Adipose tissue (tissue), 3 donors: ENCODE results near the gene CHD8. TPM values are rescaled to one million over a fixed set of nuclear protein-coding genes. Genes with fewer than 3 reads are reported as not detected.

Experiments used
- H3K27ac ChIP-seq: one replicate; pipeline ENCODE4 v1.5.1; 2013; ENCODE audit warnings: low read depth, low read length
- WGBS, 3 donors: extraction: QIAGEN DNeasy Blood & Tissue Kit; methylation state at CpG; one replicate each; pipeline ENCODE4 v1.1.7; 2013; 5-methylcytosine and 5-hydroxymethylcytosine counted together
- polyA plus RNA-seq, 3 donors: library from polyadenylated mRNA; stranded (reverse); fragments of 200-250 nt; gene quantifications; one replicate each; pipeline ENCODE4 v1.2.3, GENCODE V29; 2013
- donor health status: healthy with polysubstance abuse.
- donor health status: Bipolar disorder and iron deficiency.
- donor health status: healthy.

CHD8 gene
- polyA plus RNA-seq, 3 donors: 11.5 to 21.1 (median 20.7) TPM

GRCh38 chr14:21440859-21441258 is 15.1 kb downstream of the CHD8 start:
- no peak overlapping the region for H3K27ac ChIP-seq

GRCh38 chr14:21437063-21437901 is 18.6 kb downstream of the CHD8 start:
- peak overlapping the region; percentile 87 for H3K27ac ChIP-seq
- 4 to 5% (median 4%) methylated on average over 30 to 33 of the region's 33 CpGs for WGBS, 3 donors

- no peak overlapping the region for H3K27ac ChIP-seq
- WGBS, 3 donors: 0 to 3% (median 2%) methylated on average over 11 of the region's 11 CpGs
These were observed 19.3 kb downstream of the CHD8 start for GRCh38 chr14:21436567-21437062.

GRCh38 chr14:21431126-21431525 is 24.8 kb downstream of the CHD8 start:
- 94 to 100% (median 98%) methylated on average over 2 of the region's 2 CpGs for WGBS, 3 donors
- H3K27ac ChIP-seq: no peak overlapping the region

- WGBS, 3 donors: 43 to 93% (median 92%) methylated on average over 4 of the region's 4 CpGs
- no peak overlapping the region for H3K27ac ChIP-seq
These were observed 27.0 kb downstream of the CHD8 start for GRCh38 chr14:21428930-21429329.

GRCh38 chr14:21426692-21427091 is 29.2 kb downstream of the CHD8 start:
- 84 to 92% (median 88%) methylated on average over 1 of the region's 1 CpG for WGBS, 3 donors
- H3K27ac ChIP-seq: no peak overlapping the region

- 85 to 95% (median 93%) methylated on average over 5 of the region's 5 CpGs for WGBS, 3 donors
- no peak overlapping the region for H3K27ac ChIP-seq
These were observed 36.4 kb downstream of the CHD8 start for GRCh38 chr14:21419528-21419927.

- H3K27ac ChIP-seq: no peak overlapping the region
- WGBS, 3 donors: 95 to 98% (median 95%) methylated on average over 4 of the region's 4 CpGs
These were observed 40.6 kb downstream of the CHD8 start for GRCh38 chr14:21415329-21415728.

GRCh38 chr14:21414137-21414631 is 41.7 kb downstream of the CHD8 start:
- WGBS, 3 donors: 89 to 100% (median 95%) methylated on average over 1 of the region's 1 CpG

GRCh38 chr14:21408147-21408546 is 47.8 kb downstream of the CHD8 start:
- 80 to 83% (median 81%) methylated on average over 3 of the region's 3 CpGs for WGBS, 3 donors
- H3K27ac ChIP-seq: no peak overlapping the region

More at GRCh38 chr14:21414137-21414631, 41.7 kb downstream of the CHD8 start:
- H3K27ac ChIP-seq: no peak overlapping the region

- H3K27ac ChIP-seq: no peak overlapping the region
These were observed 49.7 kb downstream of the CHD8 start for GRCh38 chr14:21406213-21406612.

- H3K27ac ChIP-seq: no peak overlapping the region
- 58 to 75% (median 63%) methylated on average over 3 of the region's 3 CpGs for WGBS, 3 donors
These were observed 50.8 kb downstream of the CHD8 start for GRCh38 chr14:21405097-21405496.

GRCh38 chr14:21399311-21399870 is 56.5 kb downstream of the CHD8 start:
- WGBS, 3 donors: 97 to 99% (median 98%) methylated on average over 5 of the region's 5 CpGs
- H3K27ac ChIP-seq: no peak overlapping the region

GRCh38 chr14:21398901-21399300 is 57.0 kb downstream of the CHD8 start:
- 95 to 97% (median 97%) methylated on average over 4 of the region's 4 CpGs for WGBS, 3 donors
- no peak overlapping the region for H3K27ac ChIP-seq

GRCh38 chr14:21395450-21395849 is 60.5 kb downstream of the CHD8 start:
- WGBS, 3 donors: 0 to 39% (median 17%) methylated on average over 1 of the region's 1 CpG
- H3K27ac ChIP-seq: no peak overlapping the region

- no peak overlapping the region for H3K27ac ChIP-seq
- WGBS, 3 donors: 73 to 81% (median 76%) methylated on average over 7 of the region's 7 CpGs
These were observed 70.6 kb downstream of the CHD8 start for GRCh38 chr14:21385188-21385904.

- H3K27ac ChIP-seq: no peak overlapping the region
- WGBS, 3 donors: 0 to 1% (median 1%) methylated on average over 12 of the region's 12 CpGs
These were observed 71.5 kb downstream of the CHD8 start for GRCh38 chr14:21384494-21384851.

- WGBS, 3 donors: 0 to 1% (median 0%) methylated on average over 54 of the region's 54 CpGs
- peak within 1 kb of the TSS; percentile 68 for H3K27ac ChIP-seq
These were observed 72.0 kb downstream of the CHD8 start, which contains the start of gene SUPT16H for GRCh38 chr14:21383848-21384493. Gene SUPT16H (minus strand): TSS chr14:21384019. CDS start chr14:21383927, 92 bp downstream.
